T-helper 2 cell treated with Interferon-gamma antibody and Interleukin-4, amounts not matched to agents 5 μg/mL and 100 μg/mL, for 36 hours (primary cell): ENCODE measurements around the gene GPR108.

Experiments used
- DNase-seq: peaks from one replicate; pipeline ENCODE4 v3.0.0; 2021; ENCODE audit warnings: low spot score
- H3K27ac Mint-ChIP-seq: one replicate; pipeline ENCODE4 v1.8.0; 2021; ENCODE audit warnings: mild to moderate bottlenecking, mixed read lengths
- H3K27me3 Mint-ChIP-seq: one replicate; pipeline ENCODE4 v1.8.0; 2021; ENCODE audit warnings: low read depth, mixed read lengths
- H3K36me3 Mint-ChIP-seq: one replicate; pipeline ENCODE4 v1.8.0; 2021; ENCODE audit warnings: low read depth, mixed read lengths
- H3K4me1 Mint-ChIP-seq: one replicate; pipeline ENCODE4 v1.8.0; 2021; ENCODE audit warnings: low read depth, mixed read lengths
- H3K4me3 Mint-ChIP-seq: one replicate; pipeline ENCODE4 v1.8.0; 2022; ENCODE audit warnings: mild to moderate bottlenecking, moderate library complexity, mixed read lengths
- H3K9me3 Mint-ChIP-seq: one replicate; pipeline ENCODE4 v1.8.0; 2021; ENCODE audit warnings: mixed read lengths

GPR108 gene

GRCh38 chr19:6685962-6686627, 51.3 kb downstream of the GPR108 start:
- Mint-ChIP-seq H3K27me3 (no peaks in the 10 kb centered on the region), H3K4me3 (no peak overlapping the region), H3K36me3 (no peaks in the 10 kb centered on the region), H3K27ac (no peak overlapping the region), H3K4me1 (peaks cover 7% of the 10 kb centered on the region), H3K9me3 (no peaks in the 10 kb centered on the region)
- no peak for DNase-seq

GRCh38 chr19:6685482-6685881, 51.9 kb downstream of the GPR108 start:
- Mint-ChIP-seq H3K4me1 (peaks cover 10% of the 10 kb centered on the region), H3K9me3 (no peaks in the 10 kb centered on the region), H3K27me3 (no peaks in the 10 kb centered on the region), H3K36me3 (no peaks in the 10 kb centered on the region), H3K4me3 (no peak overlapping the region), H3K27ac (no peak overlapping the region)
- DNase-seq = no peak

GRCh38 chr19:6683971-6684370, 53.4 kb downstream of the GPR108 start:
- H3K27me3 Mint-ChIP-seq = no peaks in the 10 kb centered on the region
- H3K9me3 Mint-ChIP-seq = no peaks in the 10 kb centered on the region
- peaks cover 20% of the 10 kb centered on the region for H3K4me1 Mint-ChIP-seq
- H3K4me3 Mint-ChIP-seq = no peak overlapping the region
- no peak overlapping the region for H3K27ac Mint-ChIP-seq
- H3K36me3 Mint-ChIP-seq = no peaks in the 10 kb centered on the region
- DNase-seq = no peak

GRCh38 chr19:6682607-6683128, 54.7 kb downstream of the GPR108 start:
- DNase-seq = no peak
- Mint-ChIP-seq H3K27me3 (no peaks in the 10 kb centered on the region), H3K4me1 (peaks cover 24% of the 10 kb centered on the region), H3K27ac (no peak overlapping the region), H3K9me3 (peaks cover 3% of the 10 kb centered on the region), H3K4me3 (no peak overlapping the region), H3K36me3 (no peaks in the 10 kb centered on the region)

- no peak for DNase-seq
- no peaks in the 10 kb centered on the region for H3K36me3 Mint-ChIP-seq
- no peaks in the 10 kb centered on the region for H3K27me3 Mint-ChIP-seq
- no peak overlapping the region for H3K27ac Mint-ChIP-seq
- H3K4me3 Mint-ChIP-seq = no peak overlapping the region
- peaks cover 4% of the 10 kb centered on the region for H3K9me3 Mint-ChIP-seq
- peaks cover 40% of the 10 kb centered on the region for H3K4me1 Mint-ChIP-seq
These were observed 57.2 kb downstream of the GPR108 start for GRCh38 chr19:6680141-6680540.
